ENCODE results near the gene TBX3.

TBX3 gene

GRCh38 chr12:114668151-114668885 is 15.7 kb downstream of the TBX3 start:
- no peak overlapping the region for H3K27ac ChIP-seq (ENCODE audit: low read length)
- H3K9me3 ChIP-seq (ENCODE audit: insufficient read depth, low read length): no peaks in the 10 kb centered on the region
- TF ChIP-seq EZH2phosphoT487 (IDR thresholded peaks at IDR 0.05; ENCODE audit: low read depth): no peak
- no peaks in the 10 kb centered on the region for H3K79me2 ChIP-seq (ENCODE audit: low read length)
- H3K4me3 ChIP-seq (ENCODE audit: low read length): no peak overlapping the region
- no peak overlapping the region for H3K9ac ChIP-seq (ENCODE audit: low read length)
- no peak overlapping the region for H2AFZ ChIP-seq (ENCODE audit: low read depth, low read length)
- no peaks in the 10 kb centered on the region for H3K36me3 ChIP-seq (replicated peaks; ENCODE audit: low read depth, low read length)
- H3K4me1 ChIP-seq (ENCODE audit: low read length): no peaks in the 10 kb centered on the region
- no peaks in the 10 kb centered on the region for H3K27me3 ChIP-seq (ENCODE audit: low read depth, low read length)
- no peak overlapping the region for H3K4me2 ChIP-seq (ENCODE audit: low read length)
- no peaks in the 10 kb centered on the region for H4K20me1 ChIP-seq (ENCODE audit: insufficient read depth, low read length)

GRCh38 chr12:114667669-114668150 is 16.3 kb downstream of the TBX3 start:
- no peak overlapping the region for H2AFZ ChIP-seq (ENCODE audit: low read depth, low read length)
- H3K4me3 ChIP-seq (ENCODE audit: low read length): no peak overlapping the region

GRCh38 chr12:114666746-114667668 is 17.0 kb downstream of the TBX3 start:
- H3K9ac ChIP-seq (ENCODE audit: low read length): no peak overlapping the region
- no peaks in the 10 kb centered on the region for H3K9me3 ChIP-seq (ENCODE audit: insufficient read depth, low read length)
- H4K20me1 ChIP-seq (ENCODE audit: insufficient read depth, low read length): no peaks in the 10 kb centered on the region
- H3K36me3 ChIP-seq (replicated peaks; ENCODE audit: low read depth, low read length): no peaks in the 10 kb centered on the region
- peaks cover 4% of the 10 kb centered on the region; the same call in 1 of the 2 replicates for H3K4me1 ChIP-seq (ENCODE audit: low read length)
- H3K27me3 ChIP-seq (ENCODE audit: low read depth, low read length): no peaks in the 10 kb centered on the region
- H3K79me2 ChIP-seq (ENCODE audit: low read length): no peaks in the 10 kb centered on the region
- no peak overlapping the region for H2AFZ ChIP-seq (ENCODE audit: low read depth, low read length)
- no peak overlapping the region for H3K4me2 ChIP-seq (ENCODE audit: low read length)
- H3K4me3 ChIP-seq (ENCODE audit: low read length): no peak overlapping the region
- no peak overlapping the region for H3K27ac ChIP-seq (ENCODE audit: low read length)
- no peak for TF ChIP-seq EZH2phosphoT487 (IDR thresholded peaks at IDR 0.05; ENCODE audit: low read depth)
- TF ChIP-seq CTCF (IDR thresholded peaks at IDR 0.05; ENCODE audit: low read depth, low read length): no peak

More at GRCh38 chr12:114667669-114668150, 16.3 kb downstream of the TBX3 start:
- TF ChIP-seq CTCF (IDR thresholded peaks at IDR 0.05; ENCODE audit: low read depth, low read length) (no peak), EZH2phosphoT487 (IDR thresholded peaks at IDR 0.05; ENCODE audit: low read depth) (no peak)
- Histone ChIP-seq H3K27me3 (ENCODE audit: low read depth, low read length) (no peaks in the 10 kb centered on the region), H3K4me2 (ENCODE audit: low read length) (no peak overlapping the region), H3K9ac (ENCODE audit: low read length) (no peak overlapping the region), H3K9me3 (ENCODE audit: insufficient read depth, low read length) (no peaks in the 10 kb centered on the region), H3K4me1 (ENCODE audit: low read length) (peaks cover 4% of the 10 kb centered on the region; the same call in 1 of the 2 replicates), H3K27ac (ENCODE audit: low read length) (no peak overlapping the region), H3K36me3 (replicated peaks; ENCODE audit: low read depth, low read length) (no peaks in the 10 kb centered on the region), H3K79me2 (ENCODE audit: low read length) (no peaks in the 10 kb centered on the region), H4K20me1 (ENCODE audit: insufficient read depth, low read length) (no peaks in the 10 kb centered on the region)

- Histone ChIP-seq H3K36me3 (replicated peaks; ENCODE audit: low read depth, low read length) (no peaks in the 10 kb centered on the region), H3K27me3 (ENCODE audit: low read depth, low read length) (no peaks in the 10 kb centered on the region), H3K27ac (ENCODE audit: low read length) (no peak overlapping the region), H4K20me1 (ENCODE audit: insufficient read depth, low read length) (no peaks in the 10 kb centered on the region), H3K4me1 (ENCODE audit: low read length) (peaks cover 4% of the 10 kb centered on the region; the same call in 1 of the 2 replicates), H3K4me2 (ENCODE audit: low read length) (no peak overlapping the region), H3K9ac (ENCODE audit: low read length) (no peak overlapping the region), H3K9me3 (ENCODE audit: insufficient read depth, low read length) (no peaks in the 10 kb centered on the region), H3K79me2 (ENCODE audit: low read length) (no peaks in the 10 kb centered on the region), H3K4me3 (ENCODE audit: low read length) (no peak overlapping the region), H2AFZ (ENCODE audit: low read depth, low read length) (no peak overlapping the region)
- TF ChIP-seq EZH2phosphoT487 (IDR thresholded peaks at IDR 0.05; ENCODE audit: low read depth) (no peak), CTCF (IDR thresholded peaks at IDR 0.05; ENCODE audit: low read depth, low read length) (no peak)
These were observed 18.3 kb downstream of the TBX3 start for GRCh38 chr12:114665411-114666260.
